ENCODE data around the gene MED27.

Gene MED27

DNA sequence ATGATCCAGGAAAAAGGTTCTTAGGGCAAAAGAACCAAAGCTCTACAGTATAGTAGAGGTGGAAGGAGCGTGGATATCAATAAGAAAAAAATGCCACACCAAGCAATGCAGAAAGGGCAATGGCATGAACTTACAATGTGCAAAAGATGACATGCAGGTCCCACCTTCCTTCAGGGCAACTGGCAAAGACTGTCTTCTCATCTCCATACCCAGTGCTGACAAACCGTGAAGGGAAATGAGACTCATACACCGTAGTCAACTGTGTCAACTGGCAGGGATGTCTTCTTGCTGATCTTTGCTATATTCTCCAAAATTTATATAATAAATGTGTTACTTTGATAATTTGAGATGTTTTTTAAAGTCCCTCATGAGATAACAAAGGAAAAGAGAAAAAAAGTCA lies 36.0 kb downstream of the MED27 start:
- no peak for TF ChIP-seq MAX (IDR thresholded peaks at IDR 0.05; ENCODE audit: low read depth, low read length)
- no peak for TF ChIP-seq MYC (IDR thresholded peaks at IDR 0.05; ENCODE audit: low read depth, low read length)
- no peak for TF ChIP-seq CTCF (IDR thresholded peaks at IDR 0.05; ENCODE audit: low read depth, low read length)
- no peak for DNase-seq (ENCODE audit: low read depth)

DNA sequence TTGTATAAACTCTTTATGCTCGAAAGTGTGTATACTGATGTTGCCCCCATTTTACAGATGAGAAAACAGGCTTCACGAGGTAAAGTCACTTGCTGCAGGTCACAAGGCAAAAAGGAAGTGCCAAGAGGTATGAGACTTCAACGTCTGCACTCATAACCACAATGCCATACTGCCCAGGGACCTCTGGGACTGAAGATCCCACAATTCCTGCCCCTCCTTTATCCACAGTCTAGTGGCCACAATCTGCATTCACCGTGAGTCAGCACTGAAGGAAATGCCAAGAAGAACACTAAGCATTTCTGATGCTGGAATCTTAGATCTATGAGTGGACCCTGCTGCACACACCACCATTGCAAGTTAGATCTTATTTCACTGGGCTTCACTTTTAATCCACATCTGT lies 37.3 kb downstream of the MED27 start:
- no peak for TF ChIP-seq MYC (IDR thresholded peaks at IDR 0.05; ENCODE audit: low read depth, low read length)
- TF ChIP-seq CTCF (IDR thresholded peaks at IDR 0.05; ENCODE audit: low read depth, low read length): no peak
- no peak for TF ChIP-seq MAX (IDR thresholded peaks at IDR 0.05; ENCODE audit: low read depth, low read length)
- no peak for TF ChIP-seq POLR2A (IDR thresholded peaks at IDR 0.05; ENCODE audit: extremely low read depth, insufficient read length)
- DNase-seq (ENCODE audit: low read depth): peak; percentile 25
- no peak overlapping the region for H3K4me3 ChIP-seq (ENCODE audit: low read depth, low read length)

More for the DNA sequence above, 36.0 kb downstream of the MED27 start:
- H3K4me3 ChIP-seq (ENCODE audit: low read depth, low read length): no peak overlapping the region

GRCh38 chr9:132041798-132042197 lies 37.9 kb downstream of the MED27 start:
- TF ChIP-seq MYC (IDR thresholded peaks at IDR 0.05; ENCODE audit: low read depth, low read length): no peak
- no peak for TF ChIP-seq MAX (IDR thresholded peaks at IDR 0.05; ENCODE audit: low read depth, low read length)
- TF ChIP-seq POLR2A (IDR thresholded peaks at IDR 0.05; ENCODE audit: extremely low read depth, insufficient read length): no peak
- no peak for TF ChIP-seq CTCF (IDR thresholded peaks at IDR 0.05; ENCODE audit: low read depth, low read length)
- H3K4me3 ChIP-seq (ENCODE audit: low read depth, low read length): no peak overlapping the region
- no peak for DNase-seq (ENCODE audit: low read depth)

DNA sequence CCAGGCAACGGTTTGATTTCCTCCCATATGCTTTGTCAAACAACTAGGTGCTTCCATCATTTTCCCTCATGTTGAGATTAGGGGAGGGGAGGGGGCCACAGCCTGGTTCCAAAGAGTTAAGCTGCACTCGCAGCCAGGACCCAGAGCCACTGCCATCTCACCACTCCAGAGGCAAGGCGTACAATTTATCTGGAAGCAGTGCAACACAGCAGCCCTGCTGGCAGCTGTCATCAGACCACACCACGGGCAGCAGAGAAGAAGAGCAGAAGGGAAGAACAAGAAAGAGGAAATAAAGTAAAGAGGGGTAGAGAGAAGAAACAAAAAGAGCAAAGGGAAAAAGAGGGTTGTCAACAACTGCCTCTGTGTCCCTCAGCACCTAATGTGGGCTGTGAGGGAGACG lies 38.9 kb downstream of the MED27 start:
- no peak for DNase-seq (ENCODE audit: low read depth)
- no peak overlapping the region for H3K4me3 ChIP-seq (ENCODE audit: low read depth, low read length)
- TF ChIP-seq MAX (IDR thresholded peaks at IDR 0.05; ENCODE audit: low read depth, low read length) (no peak), POLR2A (IDR thresholded peaks at IDR 0.05; ENCODE audit: extremely low read depth, insufficient read length) (no peak), CTCF (IDR thresholded peaks at IDR 0.05; ENCODE audit: low read depth, low read length) (no peak), MYC (IDR thresholded peaks at IDR 0.05; ENCODE audit: low read depth, low read length) (no peak)

GRCh38 chr9:132040246-132040645 lies 39.4 kb downstream of the MED27 start:
- DNase-seq (ENCODE audit: low read depth): no peak
- no peak overlapping the region for H3K4me3 ChIP-seq (ENCODE audit: low read depth, low read length)
- no peak for TF ChIP-seq MYC (IDR thresholded peaks at IDR 0.05; ENCODE audit: low read depth, low read length)
- TF ChIP-seq POLR2A (IDR thresholded peaks at IDR 0.05; ENCODE audit: extremely low read depth, insufficient read length): no peak
- TF ChIP-seq CTCF (IDR thresholded peaks at IDR 0.05; ENCODE audit: low read depth, low read length): no peak
- TF ChIP-seq MAX (IDR thresholded peaks at IDR 0.05; ENCODE audit: low read depth, low read length): no peak

GRCh38 chr9:132039284-132039683 lies 40.4 kb downstream of the MED27 start:
- DNase-seq (ENCODE audit: low read depth): no peak
- no peak overlapping the region for H3K4me3 ChIP-seq (ENCODE audit: low read depth, low read length)
- no peak for TF ChIP-seq MAX (IDR thresholded peaks at IDR 0.05; ENCODE audit: low read depth, low read length)
- no peak for TF ChIP-seq POLR2A (IDR thresholded peaks at IDR 0.05; ENCODE audit: extremely low read depth, insufficient read length)
- TF ChIP-seq CTCF (IDR thresholded peaks at IDR 0.05; ENCODE audit: low read depth, low read length): no peak
- no peak for TF ChIP-seq MYC (IDR thresholded peaks at IDR 0.05; ENCODE audit: low read depth, low read length)
